AG04450 (cell line): ENCODE data around the gene AGRP. TPM values are rescaled to one million over a fixed set of nuclear protein-coding genes. Genes with fewer than 3 reads are reported as not detected.

Source experiments
- CTCF ChIA-PET: fragments of 300-600, 350-600 bp; formaldehyde crosslinking; extraction: SDS; loops from one replicate; lab custom pipeline; 2022; ENCODE audit warnings: antibody characterized with exemption, inconsistent platforms; lab: Charles Lee
- POLR2A ChIA-PET: fragments of 350-600 bp; formaldehyde crosslinking; extraction: SDS; loops from one replicate; lab custom pipeline; 2021; ENCODE audit warnings: antibody characterized with exemption, inconsistent platforms; lab: Yijun Ruan, JAX
- DNase-seq: peaks from one replicate; pipeline ENCODE4 v3.0.0-alpha.2; 2011; ENCODE audit warnings: low read depth, low spot score
- H3K27ac ChIP-seq: one replicate; pipeline ENCODE4 v1.5.1; 2012; ENCODE audit warnings: low read depth, low read length, control low read depth
- H3K27me3 ChIP-seq: one replicate; pipeline ENCODE4 v1.6.0; 2012; ENCODE audit warnings: low read length; ENCODE audit not compliant: control insufficient read depth, insufficient read depth
- H3K4me3 ChIP-seq: 2 replicates; pipeline ENCODE4 v1.5.1; 2011; ENCODE audit warnings: mild to moderate bottlenecking, low read depth, low read length, control low read depth
- H3K9me3 ChIP-seq: 2 replicates; pipeline ENCODE4 v1.5.1; 2012; ENCODE audit warnings: low read length; ENCODE audit not compliant: control insufficient read depth, insufficient read depth
- CTCF ChIP-seq: IDR thresholded peaks from 2 replicates; pipeline ENCODE4 v1.5.1; 2011; ENCODE audit warnings: low read depth, low read length, control low read depth, inconsistent platforms
- polyA plus RNA-seq: library from polyadenylated mRNA; depleted of rRNA; stranded (reverse); fragments of >200 nt; gene quantifications from 2 replicates; pipeline ENCODE4 v1.2.3, GENCODE V29; 2011

Gene AGRP
- polyA plus RNA-seq, 1 experiment, result not detected

DNA sequence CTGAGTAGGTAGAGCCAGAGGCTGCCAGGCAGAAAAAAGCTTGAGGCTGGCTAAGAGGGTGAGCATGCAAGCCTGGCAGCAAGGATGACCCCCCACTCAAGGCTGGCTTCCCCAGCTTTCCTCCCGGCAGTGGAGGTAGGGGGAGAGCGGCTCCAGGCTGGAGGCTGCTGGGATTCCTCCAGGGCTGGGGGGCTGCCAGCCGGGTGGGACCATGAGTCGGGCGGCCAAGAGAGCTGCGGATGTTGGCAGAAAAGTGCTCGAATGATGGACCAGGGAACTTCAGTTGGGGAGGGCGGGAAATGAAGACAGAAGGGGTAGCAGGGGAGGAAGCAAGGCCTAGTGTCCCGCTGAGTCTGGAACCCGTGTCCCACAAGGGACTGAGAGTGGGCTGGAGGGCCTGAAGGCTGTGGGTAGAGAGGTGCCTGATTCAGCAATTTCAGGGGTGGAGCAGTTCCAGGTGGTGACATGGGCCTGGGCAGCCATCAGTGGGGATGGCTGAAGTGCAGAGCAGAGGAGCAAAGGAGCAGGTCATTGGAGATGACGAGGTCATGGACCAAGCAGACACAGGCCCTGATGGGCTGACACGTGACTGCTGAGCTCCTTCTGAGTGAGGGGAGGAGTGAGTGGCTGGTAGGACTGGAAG, 32.2 kb downstream of the AGRP start:
- no peak for DNase-seq
- TF ChIP-seq CTCF, result no peak
- no peak overlapping the region for H3K4me3 ChIP-seq
- no peak overlapping the region for H3K27ac ChIP-seq
- no peaks in the 10 kb centered on the region for H3K9me3 ChIP-seq
- ChIA-PET CTCF (interaction anchor here (1.5 to 4.3 kb wide), 3 partner anchors 23 to 30 kb away, joined by 3 to 36 read pairs (median 4); partner anchors contain the start of gene ATP6V0D1), POLR2A (no interaction called here)
- no peaks in the 10 kb centered on the region for H3K27me3 ChIP-seq

- no peak for DNase-seq
- H3K27ac ChIP-seq, result no peak overlapping the region
- no peaks in the 10 kb centered on the region for H3K9me3 ChIP-seq
- TF ChIP-seq CTCF, result no peak
- CTCF ChIA-PET, result interaction anchor here (0.8 to 4.3 kb wide), 3 partner anchors 16 to 391 kb away, joined by 3 to 36 read pairs (median 4); no protein-coding TSS in a partner anchor
- POLR2A ChIA-PET, result no interaction called here
- no peaks in the 10 kb centered on the region for H3K27me3 ChIP-seq
- no peak overlapping the region for H3K4me3 ChIP-seq
Observed at GRCh38 chr16:67449739-67450138, 33.6 kb downstream of the AGRP start.

- no peak overlapping the region for H3K27ac ChIP-seq
- POLR2A ChIA-PET, result no interaction called here
- no peak for TF ChIP-seq CTCF
- no peaks in the 10 kb centered on the region for H3K27me3 ChIP-seq
- CTCF ChIA-PET, result interaction anchor here (0.8 to 4.3 kb wide), 3 partner anchors 16 to 392 kb away, joined by 3 to 36 read pairs (median 4); no protein-coding TSS in a partner anchor
- DNase-seq, result no peak
- H3K4me3 ChIP-seq, result no peak overlapping the region
- no peaks in the 10 kb centered on the region for H3K9me3 ChIP-seq
Observed at GRCh38 chr16:67449336-67449735, 34.0 kb downstream of the AGRP start.

- no peak overlapping the region for H3K27ac ChIP-seq
- H3K27me3 ChIP-seq, result no peaks in the 10 kb centered on the region
- no peak for TF ChIP-seq CTCF
- H3K9me3 ChIP-seq, result no peaks in the 10 kb centered on the region
- no peak for DNase-seq
- ChIA-PET CTCF (interaction anchor here (1.1 to 4.3 kb wide), 8 partner anchors 8 to 41 kb away, joined by 3 to 36 read pairs (median 10); partner anchors contain the start of genes ATP6V0D1 and HSD11B2), POLR2A (interaction anchor here (0.6 kb wide), 1 partner anchor 32 kb away, joined by 3 read pairs; the partner anchor contains the start of gene ATP6V0D1)
- H3K4me3 ChIP-seq, result no peak overlapping the region
Observed at GRCh38 chr16:67448580-67448979, 34.8 kb downstream of the AGRP start.

GRCh38 chr16:67447508-67448076, 35.8 kb downstream of the AGRP start:
- no peak overlapping the region for H3K4me3 ChIP-seq
- H3K27ac ChIP-seq, result peak overlapping the region; percentile 47
- H3K9me3 ChIP-seq, result no peaks in the 10 kb centered on the region
- DNase-seq, result peak; percentile 37
- H3K27me3 ChIP-seq, result no peaks in the 10 kb centered on the region
- POLR2A ChIA-PET, result interaction anchor here (0.5 to 1.4 kb wide), 5 partner anchors 9 to 154 kb away, joined by 3 to 8 read pairs (median 6); no protein-coding TSS in a partner anchor
- peak; percentile 55 for TF ChIP-seq CTCF
- CTCF ChIA-PET, result interaction anchor here (0.6 to 4.3 kb wide), 15 partner anchors 9 to 250 kb away, joined by 3 to 36 read pairs (median 5); partner anchors contain the start of genes ATP6V0D1 and HSD11B2
